ENCODE measurements around the gene ANP32B. TPM values are rescaled to one million over a fixed set of nuclear protein-coding genes. Genes with fewer than 3 reads are reported as not detected.

ANP32B gene
- total and polyA plus RNA-seq, 11 donors = 16.3 to 78.3 (median 57.8) TPM

DNA sequence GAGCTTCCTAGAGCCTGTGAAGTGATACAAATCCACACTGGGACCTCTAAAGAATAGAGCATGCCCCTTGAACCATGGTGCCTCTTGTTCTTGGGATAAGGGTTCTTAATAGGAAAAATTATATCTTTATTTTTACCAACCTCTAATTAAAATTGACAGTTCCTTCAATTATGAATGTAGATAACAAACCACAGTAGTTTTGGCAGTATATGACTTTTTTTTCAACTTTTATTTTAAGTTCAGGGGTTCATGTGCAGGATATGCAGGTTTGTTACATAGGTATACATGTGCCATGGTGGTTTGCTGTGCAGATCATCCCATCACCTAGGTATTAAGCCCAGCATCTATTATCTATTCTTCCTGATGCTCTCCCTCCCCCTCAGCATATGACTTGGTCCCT is 46.1 kb upstream of the ANP32B start:
- Histone ChIP-seq H3K27me3 (peaks cover 0 to 53% (median 0%) of the 10 kb centered on the region in 9 donors), H3K27ac (no peak overlapping the region), H3K36me3 (no peaks in the 10 kb centered on the region), H3K4me1 (peaks cover 0 to 11% (median 0%) of the 10 kb centered on the region in 12 donors), H3K9me3 (no peaks in the 10 kb centered on the region), H3K4me3 (no peak overlapping the region)
- intact Hi-C loops (cut with DNase I) = no loop called here
- TF ChIP-seq, protein P1, sequence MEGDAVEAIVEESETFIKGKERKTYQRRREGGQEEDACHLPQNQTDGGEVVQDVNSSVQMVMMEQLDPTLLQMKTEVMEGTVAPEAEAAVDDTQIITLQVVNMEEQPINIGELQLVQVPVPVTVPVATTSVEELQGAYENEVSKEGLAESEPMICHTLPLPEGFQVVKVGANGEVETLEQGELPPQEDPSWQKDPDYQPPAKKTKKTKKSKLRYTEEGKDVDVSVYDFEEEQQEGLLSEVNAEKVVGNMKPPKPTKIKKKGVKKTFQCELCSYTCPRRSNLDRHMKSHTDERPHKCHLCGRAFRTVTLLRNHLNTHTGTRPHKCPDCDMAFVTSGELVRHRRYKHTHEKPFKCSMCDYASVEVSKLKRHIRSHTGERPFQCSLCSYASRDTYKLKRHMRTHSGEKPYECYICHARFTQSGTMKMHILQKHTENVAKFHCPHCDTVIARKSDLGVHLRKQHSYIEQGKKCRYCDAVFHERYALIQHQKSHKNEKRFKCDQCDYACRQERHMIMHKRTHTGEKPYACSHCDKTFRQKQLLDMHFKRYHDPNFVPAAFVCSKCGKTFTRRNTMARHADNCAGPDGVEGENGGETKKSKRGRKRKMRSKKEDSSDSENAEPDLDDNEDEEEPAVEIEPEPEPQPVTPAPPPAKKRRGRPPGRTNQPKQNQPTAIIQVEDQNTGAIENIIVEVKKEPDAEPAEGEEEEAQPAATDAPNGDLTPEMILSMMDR (IDR thresholded peaks at IDR 0.05) = no peak
- ATAC-seq = no peak
- no peak for DNase-seq

DNA sequence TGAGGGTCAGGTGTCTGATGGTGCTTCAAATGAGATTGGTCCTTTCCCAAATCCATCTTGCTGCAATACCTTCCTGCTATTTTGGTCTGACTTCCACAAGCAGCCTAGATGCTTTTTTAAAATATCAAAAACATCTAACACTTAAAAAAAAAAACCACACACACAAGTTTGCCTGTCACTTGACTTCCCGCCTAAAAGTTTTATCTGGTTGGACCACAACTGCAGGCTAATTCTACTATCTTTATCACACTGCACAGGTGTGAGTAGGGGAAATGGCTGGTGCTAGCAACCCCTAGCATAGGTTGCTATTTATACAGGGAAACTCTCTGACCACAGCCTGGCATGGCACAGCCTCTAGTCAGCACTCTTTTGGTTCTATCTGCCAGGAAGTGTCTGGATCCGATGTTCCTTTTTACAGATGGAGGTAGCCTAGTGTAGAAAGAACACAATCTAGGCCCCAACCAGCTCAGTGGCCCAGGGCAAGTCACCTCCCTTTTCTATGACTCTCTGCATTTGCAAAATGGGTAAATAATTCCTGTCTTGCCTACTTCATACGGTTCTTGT is 45.0 kb upstream of the ANP32B start, which contains the start of gene HEMGN:
Gene HEMGN, minus strand, starts transcription at position 92 of the 564 bp plus-strand sequence. Its CDS starts 36 bp downstream, at position 56.
- ATAC-seq (no peak), DNase-seq (no peak)
- intact Hi-C loops (cut with DNase I) = no loop called here
- Histone ChIP-seq H3K36me3 (no peaks in the 10 kb centered on the region), H3K4me1 (peaks cover 0 to 11% (median 0%) of the 10 kb centered on the region in 12 donors), H3K4me3 (no peak within 1 kb of the TSS), H3K27me3 (peaks cover 0 to 41% (median 0%) of the 10 kb centered on the region in 9 donors), H3K27ac (peak within 1 kb of the TSS in 1 of 12 donors; percentile 24), H3K9me3 (no peaks in the 10 kb centered on the region)
- WGBS, 4 donors = 45 to 60% (median 55%) methylated on average over 3 of the region's 3 CpGs
- no peak for TF ChIP-seq POLR2A (IDR thresholded peaks at IDR 0.05)
- TF ChIP-seq, protein P1 (IDR thresholded peaks at IDR 0.05) = no peak

DNA sequence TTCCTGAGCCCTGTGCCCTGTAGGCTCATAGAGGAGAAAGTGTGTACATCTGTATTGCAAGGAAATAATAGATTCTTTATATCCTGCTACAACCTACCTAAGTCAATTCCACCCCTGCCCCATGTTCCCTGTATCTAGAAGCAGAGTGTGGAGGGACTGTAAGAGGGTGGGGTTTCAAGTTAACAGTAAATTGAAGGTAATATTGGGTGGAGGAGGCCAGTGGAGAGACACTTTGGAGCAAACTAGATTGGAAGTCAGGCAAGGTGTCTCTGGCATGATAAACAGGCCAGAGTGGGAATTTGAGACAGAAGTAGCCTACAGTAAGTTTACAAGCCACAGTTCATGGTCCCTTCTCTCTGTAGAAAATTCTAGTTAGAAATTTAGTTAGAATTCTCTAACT is 42.9 kb upstream of the ANP32B start:
- Histone ChIP-seq H3K27ac (no peak overlapping the region), H3K27me3 (peaks cover 0 to 32% (median 0%) of the 10 kb centered on the region in 9 donors), H3K4me1 (peaks cover 0 to 11% (median 0%) of the 10 kb centered on the region in 12 donors), H3K4me3 (no peak overlapping the region), H3K36me3 (no peaks in the 10 kb centered on the region), H3K9me3 (no peaks in the 10 kb centered on the region)
- no peak for DNase-seq
- intact Hi-C loops (cut with DNase I) = no loop called here
- no peak for ATAC-seq
- TF ChIP-seq POLR2A (IDR thresholded peaks at IDR 0.05) = no peak
- TF ChIP-seq, protein P1 (IDR thresholded peaks at IDR 0.05) = no peak

DNA sequence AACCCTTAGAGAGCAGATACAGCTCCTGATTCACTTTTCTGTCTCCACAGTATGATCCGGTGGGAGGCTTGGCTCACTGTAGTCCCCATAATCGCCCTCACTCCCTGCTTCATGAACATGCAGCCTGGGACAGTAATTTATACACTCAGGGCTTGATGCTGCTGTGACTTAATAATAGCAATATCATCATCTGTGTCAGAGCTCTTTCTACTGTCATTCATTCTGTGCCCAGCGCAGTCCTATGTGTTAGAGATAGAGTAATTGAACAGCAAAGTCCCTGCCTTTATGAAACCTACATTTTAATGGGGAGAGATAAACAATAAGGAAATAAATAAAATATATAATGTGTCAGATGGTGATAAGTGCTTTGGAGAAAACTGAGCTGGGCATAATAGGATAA is 42.4 kb upstream of the ANP32B start:
- TF ChIP-seq POLR2A (IDR thresholded peaks at IDR 0.05) = no peak
- TF ChIP-seq, protein P1 (IDR thresholded peaks at IDR 0.05) = no peak
- no peak for ATAC-seq
- intact Hi-C loops (cut with DNase I) = no loop called here

More for the DNA sequence above, 42.4 kb upstream of the ANP32B start:
- Histone ChIP-seq H3K4me1 (peaks cover 0 to 11% (median 0%) of the 10 kb centered on the region in 12 donors), H3K27me3 (peaks cover 0 to 30% (median 0%) of the 10 kb centered on the region in 9 donors), H3K27ac (no peak overlapping the region), H3K9me3 (no peaks in the 10 kb centered on the region), H3K36me3 (no peaks in the 10 kb centered on the region), H3K4me3 (no peak overlapping the region)
- 62 to 73% (median 68%) methylated on average over 3 of the region's 3 CpGs for WGBS, 4 donors
- no peak for DNase-seq

Data from heart left ventricle (tissue), 16 donors.